Activated T-cell treated with anti-CD3 and anti-CD28 coated beads for 48 hours (primary cell): ENCODE results near the gene CHST11.

ENCODE experiments used
- DNase-seq: peaks from one replicate; pipeline ENCODE4 v3.0.0-alpha.2; 2020; ENCODE audit warnings: low read depth

The CHST11 gene

DNA sequence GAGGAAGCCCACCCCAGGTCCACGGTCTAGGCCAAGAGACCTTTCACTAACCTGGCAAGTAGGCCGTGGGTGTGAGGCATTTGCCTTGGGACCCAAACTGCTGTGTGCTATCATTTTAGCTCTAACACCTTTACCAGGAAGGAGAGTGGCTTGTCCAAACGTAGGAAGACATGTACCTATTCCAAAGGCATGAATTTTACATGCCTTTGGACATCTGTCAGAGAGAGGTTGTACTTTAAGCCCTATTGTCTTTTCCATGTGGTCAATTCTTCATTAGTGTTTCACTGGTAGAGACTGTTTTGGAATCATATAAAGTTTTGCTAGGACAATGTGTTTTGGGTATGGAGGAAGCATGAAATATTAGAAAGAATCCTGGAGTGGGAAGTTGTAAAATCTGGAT lies 352.5 kb downstream of the CHST11 start:
- DNase-seq, result no peak

DNA sequence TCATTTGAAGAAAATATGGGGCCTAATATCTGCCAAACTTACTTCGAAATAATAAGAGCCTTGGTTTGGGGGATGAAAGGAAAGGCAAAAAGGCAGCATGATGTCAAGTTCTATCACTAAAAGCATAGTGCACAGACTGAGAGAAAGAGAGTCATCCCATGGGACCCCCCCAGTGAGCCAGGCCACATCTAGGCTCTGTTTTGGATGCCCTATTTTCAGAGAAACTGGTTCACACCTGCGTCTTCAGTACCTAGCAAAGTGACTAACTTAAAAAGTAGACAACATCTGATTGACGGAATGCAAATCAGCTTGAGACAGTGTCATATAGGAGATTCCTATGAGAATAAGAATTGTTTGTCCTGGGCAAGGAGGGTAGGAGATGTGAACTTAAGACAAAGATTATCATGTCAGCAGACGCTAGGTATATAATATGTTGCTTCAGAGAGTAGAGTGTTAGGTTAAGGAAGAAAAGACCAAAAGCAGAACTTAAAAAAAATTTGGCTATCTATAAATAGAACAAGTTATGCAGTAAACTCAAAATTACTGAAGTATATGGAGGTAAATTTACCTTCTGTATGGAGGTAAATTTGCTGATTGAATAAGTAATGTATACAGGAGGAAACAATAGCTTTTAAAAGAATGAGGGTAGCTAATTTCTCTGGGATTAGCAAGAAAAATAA lies 353.1 kb downstream of the CHST11 start:
- no peak for DNase-seq
